ENCODE data around the gene FAM124A. TPM values are rescaled to one million over a fixed set of nuclear protein-coding genes. Genes with fewer than 3 reads are reported as not detected.
A peak's percentile ranks its signal among the peaks of the same experiment; 100 is the strongest.

Gene FAM124A
- total and polyA plus RNA-seq, 10 of the 15 experiments (the other 5 are each of a cell fraction or from before 2014, with no cell fraction given): not detected

GRCh38 chr13:51331354-51331861 lies 109.2 kb downstream of the FAM124A start:
- peaks cover 18% of the 10 kb centered on the region for H3K4me1 ChIP-seq (ENCODE audit: control insufficient read depth, insufficient read depth, low read length)
- H4K20me1 ChIP-seq (ENCODE audit: control insufficient read depth, insufficient read depth): no peaks in the 10 kb centered on the region
- peak overlapping the region; percentile 1; the same call in 1 of the 2 replicates for H3K9ac ChIP-seq (ENCODE audit: control insufficient read depth, insufficient read depth, low read length)
- ChIA-PET POLR2A (interaction anchor here (0.6 to 0.7 kb wide), 5 partner anchors 12 to 1620 kb away, joined by 3 to 7 read pairs (median 3); no protein-coding TSS in a partner anchor), SMC1A (ENCODE audit: uncharacterized antibody, unreplicated experiment) (interaction anchor here (1.0 to 1.2 kb wide), 3 partner anchors 37 to 469 kb away, joined by 3 to 4 read pairs (median 3); no protein-coding TSS in a partner anchor), RAD21 (ENCODE audit: unreplicated experiment) (interaction anchor here (0.6 to 2.2 kb wide), 6 partner anchors 15 to 466 kb away, joined by 3 to 8 read pairs (median 3); no protein-coding TSS in a partner anchor), CTCF (interaction anchor here (0.5 to 1.9 kb wide), 4 partner anchors 14 to 466 kb away, joined by 3 to 5 read pairs (median 4); no protein-coding TSS in a partner anchor)
- peak overlapping the region; percentile 46; the same call in 1 of the 2 replicates for H3K4me2 ChIP-seq (ENCODE audit: control insufficient read depth, insufficient read depth)
- no peaks in the 10 kb centered on the region for H3K79me2 ChIP-seq (ENCODE audit: control insufficient read depth, insufficient read depth, low read length)
- peak overlapping the region; percentile 52 for H2AFZ ChIP-seq (ENCODE audit: control insufficient read depth, low read depth, low read length)
- H3K4me3 ChIP-seq: no peak overlapping the region
- in situ Hi-C loops (cut with MboI) (no loop called here), intact Hi-C loops (cut with micrococcal nuclease; ENCODE audit: unreplicated experiment) (no loop called here)
- no TSS peak for BruUV-seq (replicated peaks)
- H3K9me3 ChIP-seq (replicated peaks; ENCODE audit: control insufficient read depth, insufficient read depth, low read length): no peaks in the 10 kb centered on the region
- DNase-seq (ENCODE audit: low read depth, low spot score): peak; percentile 26
- no peaks in the 10 kb centered on the region for H3K36me3 ChIP-seq (ENCODE audit: control insufficient read depth in 2 of 2, insufficient read depth in 2 of 2, low read length in 1 of 2)
- FAIRE-seq: peak; percentile 18
- H3K27me3 ChIP-seq (replicated peaks in 1 of 2; ENCODE audit: control insufficient read depth in 2 of 2, insufficient read depth in 2 of 2, low read length in 1 of 2): no peaks in the 10 kb centered on the region
- WGBS (ENCODE audit: insufficient coverage, insufficient replicate concordance, low lambda C conversion rate, missing lambda C conversion rate): 16% methylated on average over 6 of the region's 6 CpGs
- H3K27ac ChIP-seq (ENCODE audit: control insufficient read depth, insufficient read depth): peak overlapping the region; percentile 35; the same call in 1 of the 2 replicates
- ATAC-seq: peak; percentile 75
- TF ChIP-seq ETV6 (conservative IDR thresholded peaks at IDR 0.05 in 1 of 2, IDR thresholded peaks at IDR 0.05 in 1 of 2; ENCODE audit: borderline replicate concordance in 1 of 2, low read depth in 1 of 2): 0 out of 4 replicates have a peak, but pooled peaks of 1 of the 2 experiments have one; percentile 6
- peak; percentile 30 to 31; a peak in 1 of 4 replicates for TF ChIP-seq EP300 (IDR thresholded peaks at IDR 0.05; ENCODE audit: borderline replicate concordance in 1 of 2, control insufficient read depth in 1 of 2, low read depth in 2 of 2, low read length in 2 of 2)
- peak; percentile 36; the same call in 1 of the 2 replicates for TF ChIP-seq ZNF687 (IDR thresholded peaks at IDR 0.05)
- TF ChIP-seq DPF2 (IDR thresholded peaks at IDR 0.05): peak; percentile 39; the same call in 1 of the 2 replicates
- TF ChIP-seq EED (IDR thresholded peaks at IDR 0.05; ENCODE audit: low read depth): peak; percentile 67; the same call in 1 of the 2 replicates
- peak; percentile 29; the same call in 1 of the 3 replicates for TF ChIP-seq POU2F2 (IDR thresholded peaks at IDR 0.05; ENCODE audit: borderline replicate concordance, low read depth, low read length)
- TF ChIP-seq ZNF24 (IDR thresholded peaks at IDR 0.05): no peak
- no peak for TF ChIP-seq MEF2B (IDR thresholded peaks at IDR 0.05; ENCODE audit: partially characterized antibody, poor library complexity, severe bottlenecking)
- TF ChIP-seq USF2 (IDR thresholded peaks at IDR 0.05; ENCODE audit: borderline replicate concordance, low read depth, low read length): peak; percentile 31; the same call in 1 of the 2 replicates
- 0 out of 2 replicates have a peak, but pooled peaks have one; percentile 28 for TF ChIP-seq MEF2A (IDR thresholded peaks at IDR 0.05; ENCODE audit: insufficient read depth, low read depth, low read length)
- peak; percentile 32; the same call in 1 of the 2 replicates for TF ChIP-seq MXI1 (IDR thresholded peaks at IDR 0.05; ENCODE audit: low read depth, low read length)
- TF ChIP-seq RELA (IDR thresholded peaks at IDR 0.05; ENCODE audit: borderline replicate concordance, partially characterized antibody): peak; percentile 42
- peak; percentile 19 for TF ChIP-seq IKZF1 (conservative IDR thresholded peaks at IDR 0.05)
- TF ChIP-seq MAX (IDR thresholded peaks at IDR 0.05; ENCODE audit: low read depth, low read length): no peak
- TF ChIP-seq NBN (IDR thresholded peaks at IDR 0.05): no peak
- peak; percentile 82 for TF ChIP-seq RAD51 (IDR thresholded peaks at IDR 0.05)
- TF ChIP-seq ZNF384 (IDR thresholded peaks at IDR 0.05; ENCODE audit: borderline replicate concordance, low read depth, low read length): peak; percentile 50
- TF ChIP-seq IKZF2 (IDR thresholded peaks at IDR 0.05): peak in 1 of 2 experiments; percentile 6; a peak in 2 of 4 replicates

All from GM12878 (cell line).